SK-N-SH treated with all-trans-retinoic acid at 6 μM for 48 hours (cell line): ENCODE results near the gene LMO7.

Source experiments
- BACH2 ChIP-seq: fragments of 250-450 bp; sonication (Bioruptor Pico); IDR thresholded peaks from 2 replicates; pipeline ENCODE4 v1.9.0; 2021; ENCODE audit warnings: mild to moderate bottlenecking, borderline replicate concordance
- CSDC2 ChIP-seq: fragments of 250-450 bp; sonication (Bioruptor Pico); IDR thresholded peaks from 2 replicates; pipeline ENCODE4 v1.5.0; 2020; ENCODE audit warnings: mild to moderate bottlenecking, moderate library complexity
- PPARA ChIP-seq: fragments of 250-450 bp; sonication (Bioruptor Pico); IDR thresholded peaks from 2 replicates; pipeline ENCODE4 v1.5.0; 2020; ENCODE audit warnings: mild to moderate bottlenecking, borderline replicate concordance
- RARB ChIP-seq: fragments of 250-450 bp; sonication (Bioruptor Pico); IDR thresholded peaks from 2 replicates; pipeline ENCODE4 v1.8.0; 2021; ENCODE audit warnings: mild to moderate bottlenecking, moderate library complexity
- TCF4 ChIP-seq: fragments of 250-450 bp; sonication (Bioruptor Pico); IDR thresholded peaks from 2 replicates; pipeline ENCODE4 v1.8.0; 2021; ENCODE audit warnings: mild to moderate bottlenecking, moderate library complexity, borderline replicate concordance
- TOX ChIP-seq: fragments of 250-450 bp; sonication (Bioruptor Pico); IDR thresholded peaks from 2 replicates; pipeline ENCODE4 v1.8.0; 2021; ENCODE audit warnings: mild to moderate bottlenecking, moderate library complexity, borderline replicate concordance
- ZFP30 ChIP-seq: fragments of 450-650 bp; formaldehyde crosslinking; IDR thresholded peaks from 2 replicates; pipeline ENCODE4 v1.5.0; 2022; ENCODE audit warnings: mild to moderate bottlenecking, moderate library complexity
- ZNF8 ChIP-seq: fragments of 450-650 bp; formaldehyde crosslinking; IDR thresholded peaks from 2 replicates; pipeline ENCODE4 v1.5.0; 2020; ENCODE audit warnings: mild to moderate bottlenecking, moderate library complexity
- TF ChIP-seq, protein P1 (sequence below): fragments of 250-450 bp; sonication (Bioruptor Pico); IDR thresholded peaks from 2 replicates; pipeline ENCODE4 v1.8.0; 2020; ENCODE audit warnings: mild to moderate bottlenecking, moderate library complexity, borderline replicate concordance
- TF ChIP-seq, protein P2 (sequence below): fragments of 250-450 bp; sonication (Bioruptor Pico); IDR thresholded peaks from 2 replicates; pipeline ENCODE4 v1.5.1; 2020; ENCODE audit warnings: low read depth, mild to moderate bottlenecking, moderate library complexity

DNA sequence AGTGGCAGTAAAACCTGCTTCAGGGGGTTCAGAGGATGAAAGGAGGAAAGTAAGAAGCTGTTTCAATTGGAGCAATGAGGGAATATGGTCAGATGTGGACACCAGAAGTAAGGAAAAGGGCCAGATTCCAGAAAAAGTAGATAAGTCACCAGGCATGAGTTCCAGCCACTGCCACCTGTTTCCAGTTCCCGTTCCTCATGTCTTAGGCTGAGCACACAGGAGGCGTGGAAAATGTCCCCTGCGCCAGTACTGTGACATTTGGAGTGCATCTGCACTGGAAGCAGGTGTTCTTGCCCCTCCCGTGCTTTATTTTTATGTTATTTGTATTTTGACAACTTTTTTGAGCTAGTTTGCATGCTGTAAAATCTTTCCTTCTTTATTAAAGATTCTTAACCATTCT is 25.3 kb downstream of the LMO7 start:
- TF ChIP-seq ZNF8 (no peak), BACH2 (CRISPR knock-in tag) (no peak), PPARA (CRISPR knock-in tag) (no peak), TOX (CRISPR knock-in tag) (no peak), RARB (CRISPR knock-in tag) (no peak), TCF4 (CRISPR knock-in tag) (no peak), CSDC2 (CRISPR knock-in tag) (no peak), ZFP30 (CRISPR knock-in tag) (no peak)
- TF ChIP-seq, protein P1, sequence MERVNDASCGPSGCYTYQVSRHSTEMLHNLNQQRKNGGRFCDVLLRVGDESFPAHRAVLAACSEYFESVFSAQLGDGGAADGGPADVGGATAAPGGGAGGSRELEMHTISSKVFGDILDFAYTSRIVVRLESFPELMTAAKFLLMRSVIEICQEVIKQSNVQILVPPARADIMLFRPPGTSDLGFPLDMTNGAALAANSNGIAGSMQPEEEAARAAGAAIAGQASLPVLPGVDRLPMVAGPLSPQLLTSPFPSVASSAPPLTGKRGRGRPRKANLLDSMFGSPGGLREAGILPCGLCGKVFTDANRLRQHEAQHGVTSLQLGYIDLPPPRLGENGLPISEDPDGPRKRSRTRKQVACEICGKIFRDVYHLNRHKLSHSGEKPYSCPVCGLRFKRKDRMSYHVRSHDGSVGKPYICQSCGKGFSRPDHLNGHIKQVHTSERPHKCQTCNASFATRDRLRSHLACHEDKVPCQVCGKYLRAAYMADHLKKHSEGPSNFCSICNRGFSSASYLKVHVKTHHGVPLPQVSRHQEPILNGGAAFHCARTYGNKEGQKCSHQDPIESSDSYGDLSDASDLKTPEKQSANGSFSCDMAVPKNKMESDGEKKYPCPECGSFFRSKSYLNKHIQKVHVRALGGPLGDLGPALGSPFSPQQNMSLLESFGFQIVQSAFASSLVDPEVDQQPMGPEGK (CRISPR knock-in tag): no peak
- TF ChIP-seq, protein P2, sequence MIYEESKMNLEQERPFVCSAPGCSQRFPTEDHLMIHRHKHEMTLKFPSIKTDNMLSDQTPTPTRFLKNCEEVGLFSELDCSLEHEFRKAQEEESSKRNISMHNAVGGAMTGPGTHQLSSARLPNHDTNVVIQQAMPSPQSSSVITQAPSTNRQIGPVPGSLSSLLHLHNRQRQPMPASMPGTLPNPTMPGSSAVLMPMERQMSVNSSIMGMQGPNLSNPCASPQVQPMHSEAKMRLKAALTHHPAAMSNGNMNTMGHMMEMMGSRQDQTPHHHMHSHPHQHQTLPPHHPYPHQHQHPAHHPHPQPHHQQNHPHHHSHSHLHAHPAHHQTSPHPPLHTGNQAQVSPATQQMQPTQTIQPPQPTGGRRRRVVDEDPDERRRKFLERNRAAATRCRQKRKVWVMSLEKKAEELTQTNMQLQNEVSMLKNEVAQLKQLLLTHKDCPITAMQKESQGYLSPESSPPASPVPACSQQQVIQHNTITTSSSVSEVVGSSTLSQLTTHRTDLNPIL (CRISPR knock-in tag): no peak
